ENCODE data around the gene LCA5L.
"Not testable (repeated sequence)": the region's sequence is repeated elsewhere in the genome, so short reads cannot be mapped to it uniquely, and the experiment has no call there.

Gene LCA5L

DNA sequence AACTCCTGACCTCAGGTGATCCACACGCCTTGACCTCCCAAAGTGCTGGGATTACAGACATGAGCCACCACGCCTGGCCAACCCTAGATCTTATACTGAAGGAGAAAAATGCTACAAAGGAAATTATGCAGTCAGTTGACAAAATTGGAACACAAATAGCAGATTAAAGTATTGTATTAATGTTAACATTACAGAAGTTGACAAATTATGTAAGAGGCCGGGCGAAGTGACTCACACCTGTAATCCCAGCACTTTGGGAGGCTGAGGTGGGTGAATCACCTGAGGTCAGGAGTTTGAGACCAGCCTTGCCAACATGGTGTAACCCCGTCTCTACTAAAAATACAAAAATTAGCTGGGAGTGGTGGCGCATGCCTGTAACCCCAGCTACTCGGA, 75.7 kb downstream of the LCA5L start:
- DNase-seq; in situ Hi-C loops (cut with HindIII; ENCODE audit: low pct_ligation_motif_present, low pct_unique_long_range_greater_than_20kb, low sequenced_read_pairs): not testable (repeated sequence)

DNA sequence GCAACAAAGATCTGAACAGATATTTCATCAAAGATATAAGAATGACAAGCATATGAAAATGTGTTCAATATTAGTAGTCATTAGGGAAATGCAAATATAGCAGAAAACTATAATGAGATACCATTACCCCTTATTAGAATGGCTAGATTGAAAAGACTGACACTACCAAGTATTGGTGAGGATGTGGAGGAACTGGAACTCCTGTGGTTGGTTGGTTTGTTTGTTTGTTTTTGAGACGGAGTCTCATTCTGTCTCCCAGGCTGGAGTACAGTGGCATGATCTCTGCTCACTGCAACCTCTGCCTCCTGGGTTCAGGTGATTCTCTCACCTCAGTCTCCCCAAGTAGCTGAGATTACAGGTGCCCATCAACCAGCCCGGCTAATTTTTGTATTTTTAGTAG, 77.8 kb downstream of the LCA5L start:
- in situ Hi-C loops (cut with HindIII; ENCODE audit: low pct_ligation_motif_present, low pct_unique_long_range_greater_than_20kb, low sequenced_read_pairs) = no loop called here
- DNase-seq = no peak

DNA sequence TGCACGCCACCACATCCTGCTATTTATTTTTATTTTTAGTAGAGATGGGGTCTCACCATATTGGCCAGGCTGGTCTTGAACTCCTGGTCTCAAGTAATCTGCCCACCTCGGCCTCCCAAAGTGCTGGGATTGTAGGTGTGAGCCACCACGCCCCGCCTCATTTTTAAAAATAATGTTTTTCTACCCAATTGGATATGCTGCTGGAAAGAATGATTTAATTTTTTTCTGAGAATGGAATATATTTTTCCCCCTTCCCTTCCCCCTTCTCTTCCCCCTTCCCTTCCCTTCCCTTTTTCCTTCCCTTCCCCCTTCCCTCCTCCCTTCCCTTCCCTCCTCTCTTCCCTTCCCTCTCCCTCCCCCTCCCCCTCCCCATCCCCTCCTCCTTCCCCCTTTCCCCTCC, 79.0 kb downstream of the LCA5L start:
- in situ Hi-C loops (cut with HindIII; ENCODE audit: low pct_ligation_motif_present, low pct_unique_long_range_greater_than_20kb, low sequenced_read_pairs) = no loop called here
- no peak for DNase-seq

DNA sequence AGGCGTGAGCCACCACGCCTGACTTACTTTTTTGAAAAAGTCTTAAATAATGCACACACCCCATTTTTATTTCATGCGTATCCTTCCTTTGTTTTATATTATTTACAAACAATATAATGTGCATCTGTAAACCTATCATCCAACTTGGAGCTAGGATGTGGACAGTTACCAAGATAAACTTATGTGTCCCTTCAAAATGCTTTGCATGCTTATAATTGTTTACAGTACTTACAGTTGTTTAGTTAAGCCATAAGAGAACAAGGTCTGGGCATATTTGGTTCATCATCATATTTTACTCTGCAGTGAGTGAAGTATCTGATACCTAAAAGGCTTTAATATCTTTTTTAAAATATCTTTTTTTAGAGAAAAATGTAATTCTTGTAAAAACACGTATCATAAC, 80.6 kb downstream of the LCA5L start:
- DNase-seq = no peak
- in situ Hi-C loops (cut with HindIII; ENCODE audit: low pct_ligation_motif_present, low pct_unique_long_range_greater_than_20kb, low sequenced_read_pairs) = no loop called here

DNA sequence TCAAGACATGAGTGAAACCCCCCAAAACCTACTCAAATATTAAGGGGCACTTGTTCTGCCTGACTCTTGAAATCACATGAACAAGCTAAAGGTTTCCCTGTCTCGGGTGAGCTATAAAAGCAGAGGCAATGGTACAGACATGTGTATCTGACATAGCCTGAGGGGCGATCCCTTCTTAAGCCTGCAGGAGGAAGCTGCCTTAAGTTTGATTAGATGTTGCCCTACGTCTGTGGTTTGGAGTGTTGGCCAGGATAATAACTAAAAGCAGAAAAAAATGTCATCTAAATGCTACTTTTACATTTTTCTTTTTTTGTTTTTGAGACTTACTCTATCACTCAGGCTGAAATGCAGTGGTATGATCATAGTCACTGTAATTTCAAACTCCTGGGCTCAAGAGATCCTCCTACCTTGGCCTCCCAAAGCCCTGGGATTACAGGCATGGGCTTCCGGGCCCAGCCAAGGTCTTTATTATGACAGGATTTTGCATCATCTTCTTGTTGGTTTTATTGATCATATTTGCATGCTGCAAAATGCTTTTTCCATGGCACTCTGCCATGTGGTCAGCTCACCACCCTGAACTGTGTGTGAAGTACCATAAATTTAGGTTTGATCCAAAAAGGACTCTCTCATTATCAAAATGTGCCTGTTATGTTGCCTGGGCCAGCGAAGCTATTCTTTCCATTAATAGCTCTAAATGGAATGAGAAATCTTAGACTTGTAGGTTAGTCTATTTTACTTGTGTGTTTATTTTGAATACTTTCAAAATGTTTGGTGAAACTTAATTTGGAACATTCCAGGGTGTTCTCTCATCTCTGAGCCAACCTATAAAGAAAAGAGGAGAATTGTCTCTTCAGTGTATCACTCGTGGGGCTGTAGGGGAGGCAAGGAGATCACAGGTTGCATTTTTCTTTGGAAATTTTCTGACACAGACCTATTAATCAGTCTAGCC, 81.7 kb downstream of the LCA5L start:
- in situ Hi-C loops (cut with HindIII; ENCODE audit: low pct_ligation_motif_present, low pct_unique_long_range_greater_than_20kb, low sequenced_read_pairs) = no loop called here
- no peak for DNase-seq

DNA sequence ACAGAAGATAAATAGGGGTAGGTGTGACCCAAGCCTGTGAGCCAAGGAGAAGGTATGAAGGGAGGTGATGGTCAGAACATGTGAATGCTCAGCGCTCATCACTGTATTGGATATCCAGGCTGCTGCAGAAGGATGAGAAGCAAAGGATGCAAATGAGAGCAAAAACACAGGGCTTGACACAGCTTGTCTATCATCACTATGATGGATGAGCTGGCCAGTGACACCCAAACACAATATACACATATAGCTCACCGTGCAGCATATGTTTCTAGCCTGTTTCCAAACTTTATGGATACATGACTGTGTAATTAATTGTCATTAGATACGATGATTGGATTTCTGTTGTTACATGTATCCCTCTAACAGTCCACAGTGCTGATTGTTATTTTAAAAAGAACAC, 82.8 kb downstream of the LCA5L start:
- in situ Hi-C loops (cut with HindIII; ENCODE audit: low pct_ligation_motif_present, low pct_unique_long_range_greater_than_20kb, low sequenced_read_pairs) = no loop called here
- no peak for DNase-seq

DNA sequence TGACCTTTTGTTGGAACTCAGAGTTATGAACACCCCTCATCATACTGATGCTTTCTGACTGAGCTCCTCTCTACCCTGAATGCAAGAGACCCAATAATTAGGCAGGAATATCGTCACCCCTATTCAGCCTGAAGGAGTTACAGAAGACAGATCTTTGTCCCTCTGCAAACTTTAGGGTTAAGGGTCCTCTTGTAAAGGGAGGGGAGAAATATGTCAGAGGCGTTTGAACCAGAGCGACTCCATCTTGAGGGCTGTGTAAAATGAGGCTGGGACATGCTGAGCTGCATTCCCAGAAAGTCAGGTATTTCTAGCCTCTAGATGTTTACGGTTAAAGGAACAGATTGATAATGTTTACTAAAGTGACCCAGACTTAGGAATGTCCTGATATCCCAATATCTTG, 86.2 kb downstream of the LCA5L start:
- no peak for DNase-seq
- in situ Hi-C loops (cut with HindIII; ENCODE audit: low pct_ligation_motif_present, low pct_unique_long_range_greater_than_20kb, low sequenced_read_pairs) = no loop called here
